G401 (cell line): Measurements from ENCODE around the gene GAN. TPM values are rescaled to one million over a fixed set of nuclear protein-coding genes. Genes with fewer than 3 reads are reported as not detected.
"Not testable (repeated sequence)": the region's sequence is repeated elsewhere in the genome, so short reads cannot be mapped to it uniquely, and the experiment has no call there.

Source experiments
- DNase-seq: peaks from one replicate; pipeline ENCODE4 v3.0.0-alpha.2; 2015; ENCODE audit warnings: low spot score
- in situ Hi-C: cut with HindIII; loops from 2 replicates; pipeline ENCODE4 v1.10.0; 2016; ENCODE audit warnings: low sequenced_read_pairs, mixed read lengths
- total RNA-seq: library from RNA; depleted of rRNA; stranded (reverse); fragments of >200 nt; shearing (Covaris generic); gene quantifications from 2 replicates; pipeline ENCODE4 v1.2.3, GENCODE V29; 2014

Gene GAN
- total RNA-seq, 1 experiment from 2014 or later, result 5.1 TPM

- in situ Hi-C loops, result loop anchor here (25.0 kb wide), 1 partner anchor 352 kb away; no protein-coding TSS in a partner anchor
- DNase-seq, result no peak
These were observed 70.4 kb downstream of the GAN start for GRCh38 chr16:81385031-81385756.

DNA sequence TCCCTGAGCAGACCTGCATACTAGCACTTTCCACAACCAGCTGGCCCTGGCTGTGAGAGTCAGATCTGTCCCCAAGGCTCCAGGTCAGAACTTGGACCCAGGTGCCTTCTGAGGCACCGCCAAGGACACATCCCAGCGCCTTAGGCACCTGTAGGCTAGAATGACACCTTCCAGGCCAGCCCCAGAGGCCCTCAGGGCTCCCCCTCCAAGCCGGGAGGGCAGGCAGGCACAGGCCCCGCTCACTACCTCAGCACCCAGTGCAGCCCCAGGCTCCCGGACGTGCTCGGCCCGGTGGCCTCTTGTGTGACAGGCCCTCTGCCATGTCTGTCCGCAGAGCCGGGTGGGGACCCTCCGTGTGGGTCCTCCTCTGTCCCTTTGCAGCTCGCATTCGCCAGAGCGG lies 73.6 kb downstream of the GAN start:
- DNase-seq, result no peak
- in situ Hi-C loops, result loop anchor here (25.0 kb wide), 1 partner anchor 349 kb away; no protein-coding TSS in a partner anchor

DNA sequence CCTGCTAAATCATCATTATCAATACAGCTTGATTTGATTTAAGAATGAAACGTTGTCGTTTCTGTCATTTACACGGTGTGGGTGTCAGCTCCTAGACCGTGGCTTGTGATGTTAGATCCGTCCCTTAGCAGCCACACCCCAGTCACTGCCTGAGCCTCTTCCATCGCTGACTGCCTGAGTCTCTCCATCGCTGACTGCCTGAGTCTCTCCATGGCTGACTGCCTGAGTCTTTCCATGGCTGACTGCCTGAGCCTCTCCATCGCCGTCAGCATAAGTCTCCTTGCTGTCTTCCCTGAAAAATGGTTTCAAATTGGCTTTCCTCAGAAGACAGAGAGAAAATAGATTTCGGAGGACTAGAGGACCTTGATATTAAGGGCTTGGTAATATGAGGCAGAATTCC lies 76.1 kb downstream of the GAN start:
- in situ Hi-C loops, result loop anchor here (10.0 to 25.0 kb wide), 2 partner anchors 234 to 346 kb away; no protein-coding TSS in a partner anchor
- DNase-seq, result no peak

DNA sequence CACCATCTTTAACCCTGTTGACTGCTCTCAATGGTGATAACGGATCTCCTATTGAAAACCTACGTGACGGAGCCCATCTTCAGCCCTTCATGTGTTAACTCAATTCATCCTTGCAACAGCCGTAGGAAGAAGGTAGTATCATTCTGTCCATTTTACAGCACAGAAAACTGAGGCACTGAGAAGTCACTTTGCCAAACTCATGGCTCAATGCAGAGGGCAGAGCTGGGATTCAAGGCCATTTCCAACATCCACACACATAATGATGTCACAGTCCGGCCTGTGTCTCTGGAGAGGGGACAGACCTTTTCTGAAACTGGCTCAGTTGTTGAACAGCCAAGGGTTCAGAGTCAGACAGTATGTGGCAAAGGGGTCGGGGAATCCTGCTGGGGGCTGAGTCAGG lies 77.2 kb downstream of the GAN start:
- no peak for DNase-seq
- in situ Hi-C loops, result loop anchor here (10.0 to 25.0 kb wide), 2 partner anchors 233 to 345 kb away; no protein-coding TSS in a partner anchor

DNA sequence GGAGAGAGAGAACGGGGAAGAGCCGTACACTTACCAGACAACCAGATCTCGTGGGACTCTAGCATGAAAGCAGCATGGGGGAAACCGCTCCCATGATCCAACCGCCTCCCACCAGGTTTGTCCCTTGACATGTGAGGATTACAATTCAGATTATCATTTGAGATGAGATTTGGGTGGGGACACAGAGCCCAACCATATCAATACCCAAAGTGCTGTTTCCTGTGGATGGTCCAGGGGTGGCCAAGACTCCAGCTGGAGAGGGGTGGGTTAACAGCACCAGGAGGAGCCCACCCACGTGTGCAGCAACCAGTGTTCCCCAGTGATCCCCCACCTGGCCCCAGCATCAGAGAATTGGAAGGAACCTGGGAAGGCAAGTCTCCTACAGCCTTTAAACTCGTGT lies 79.7 kb downstream of the GAN start:
- in situ Hi-C loops, result loop anchor here (10.0 to 25.0 kb wide), 2 partner anchors 230 to 343 kb away; no protein-coding TSS in a partner anchor
- no peak for DNase-seq

DNA sequence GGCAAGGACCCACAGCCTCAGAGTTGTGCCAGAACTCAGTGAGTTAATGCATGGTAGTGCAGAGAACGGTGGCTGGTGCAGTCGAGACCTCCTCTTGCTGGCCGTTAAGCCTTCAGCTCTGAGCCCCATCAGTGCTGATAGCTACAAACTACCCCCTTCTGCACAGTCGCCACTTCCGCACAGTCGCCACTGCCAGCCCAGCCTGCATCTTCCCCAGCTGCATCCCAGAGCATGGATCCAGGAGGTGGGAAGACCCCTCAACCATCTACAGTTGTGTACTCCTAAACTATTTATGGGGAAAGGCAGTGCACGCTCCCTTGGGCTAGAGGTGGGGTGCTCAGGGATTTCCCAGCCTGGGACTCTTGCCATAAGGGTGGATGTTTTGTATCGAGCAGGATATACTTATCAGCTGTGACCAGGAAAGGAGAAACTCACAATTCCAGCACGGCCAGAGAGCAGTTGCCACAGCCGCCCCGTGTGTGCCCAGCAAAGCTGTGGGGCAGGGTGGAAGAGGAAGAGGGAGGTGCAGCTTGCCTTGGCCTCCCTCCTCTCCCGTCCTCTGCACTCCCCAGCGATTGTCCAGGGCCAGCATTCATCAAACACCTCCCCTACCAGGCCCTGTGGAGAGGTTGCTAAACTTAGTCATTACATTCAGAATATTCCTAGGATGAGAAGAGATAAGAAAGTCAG lies 80.3 kb downstream of the GAN start:
- in situ Hi-C loops, result loop anchor here (10.0 to 25.0 kb wide), 2 partner anchors 230 to 342 kb away; no protein-coding TSS in a partner anchor
- DNase-seq, result no peak

- DNase-seq, result no peak
- in situ Hi-C loops, result loop anchor here (10.0 to 25.0 kb wide), 2 partner anchors 228 to 340 kb away; no protein-coding TSS in a partner anchor
These were observed 82.5 kb downstream of the GAN start for GRCh38 chr16:81397058-81397878.

DNA sequence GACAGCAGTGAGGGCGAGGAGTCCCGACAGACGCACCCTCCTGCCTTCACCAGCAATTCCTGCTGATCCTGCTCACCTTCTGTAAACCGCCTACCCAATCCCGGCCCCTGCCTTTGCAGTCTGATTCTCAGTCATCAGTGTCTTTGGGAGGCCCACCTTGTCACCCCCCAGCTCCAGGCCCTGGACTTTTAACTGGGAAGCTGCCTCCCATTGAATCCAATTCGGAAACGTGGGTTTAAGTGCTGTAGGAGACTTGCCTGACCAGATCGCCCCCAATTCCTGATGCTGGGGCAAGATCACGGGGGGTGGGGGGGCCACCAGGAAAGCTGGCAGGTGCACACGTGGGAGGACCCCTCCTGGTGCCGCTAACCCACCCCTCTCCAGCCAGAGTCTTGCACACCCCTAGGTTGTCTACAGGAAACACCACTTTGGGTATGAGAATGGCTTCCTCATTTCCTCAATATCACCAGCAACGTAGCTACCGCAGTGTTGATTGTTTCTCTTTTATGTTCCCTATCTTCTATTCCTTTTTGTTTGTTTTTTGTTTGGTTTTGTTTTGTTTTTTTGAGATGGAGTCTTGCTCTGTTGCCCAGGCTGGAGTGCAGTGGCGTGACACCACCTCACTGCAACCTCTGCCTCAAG lies 83.2 kb downstream of the GAN start:
- DNase-seq, result no peak
- in situ Hi-C loops, result loop anchor here (10.0 to 25.0 kb wide), 2 partner anchors 227 to 339 kb away; no protein-coding TSS in a partner anchor

GRCh38 chr16:81399909-81400308 lies 85.1 kb downstream of the GAN start:
- in situ Hi-C loops, result loop anchor here (10.0 to 25.0 kb wide), 2 partner anchors 225 to 337 kb away; no protein-coding TSS in a partner anchor
- DNase-seq, result no peak

- in situ Hi-C loops, result no loop called here
- DNase-seq, result no peak
These were observed 86.5 kb downstream of the GAN start for GRCh38 chr16:81401035-81401950.

GRCh38 chr16:81403208-81403600 lies 88.4 kb downstream of the GAN start:
- in situ Hi-C loops, result no loop called here
- no peak for DNase-seq

GRCh38 chr16:81403601-81404391 lies 89.0 kb downstream of the GAN start:
- DNase-seq, result peak; percentile 73
- in situ Hi-C loops, result no loop called here

- in situ Hi-C loops, DNase-seq: not testable (repeated sequence)
These were observed 90.2 kb downstream of the GAN start for GRCh38 chr16:81405002-81405401.

- DNase-seq, result peak; percentile 21
- in situ Hi-C loops, result no loop called here
These were observed 90.9 kb downstream of the GAN start for GRCh38 chr16:81405702-81406113.

DNA sequence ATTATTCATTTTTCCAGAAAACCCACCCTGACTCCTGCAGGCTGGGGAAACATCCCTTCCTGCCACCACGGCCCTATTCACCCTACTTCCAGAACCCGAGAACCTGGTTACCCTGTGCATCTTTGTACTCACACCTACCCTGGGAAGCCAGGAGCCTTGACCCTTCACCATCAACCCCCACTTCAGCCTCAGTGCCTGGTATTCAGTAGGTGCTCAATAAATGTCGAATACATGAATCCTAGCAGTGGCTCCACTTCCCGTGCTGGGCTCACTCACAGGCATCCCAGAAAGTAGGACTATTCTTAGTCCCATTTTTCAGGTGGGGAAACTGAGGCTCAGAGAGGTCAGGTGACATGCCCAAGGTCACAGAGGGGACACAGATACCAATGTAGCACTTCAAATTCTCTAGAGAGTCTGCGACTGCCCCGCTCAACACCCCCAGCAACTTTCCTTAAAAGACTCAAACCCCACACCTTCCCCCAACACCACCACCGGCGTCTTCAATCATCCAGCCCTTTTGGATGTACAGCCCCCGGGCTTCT lies 93.7 kb downstream of the GAN start:
- in situ Hi-C loops, result no loop called here
- no peak for DNase-seq

DNA sequence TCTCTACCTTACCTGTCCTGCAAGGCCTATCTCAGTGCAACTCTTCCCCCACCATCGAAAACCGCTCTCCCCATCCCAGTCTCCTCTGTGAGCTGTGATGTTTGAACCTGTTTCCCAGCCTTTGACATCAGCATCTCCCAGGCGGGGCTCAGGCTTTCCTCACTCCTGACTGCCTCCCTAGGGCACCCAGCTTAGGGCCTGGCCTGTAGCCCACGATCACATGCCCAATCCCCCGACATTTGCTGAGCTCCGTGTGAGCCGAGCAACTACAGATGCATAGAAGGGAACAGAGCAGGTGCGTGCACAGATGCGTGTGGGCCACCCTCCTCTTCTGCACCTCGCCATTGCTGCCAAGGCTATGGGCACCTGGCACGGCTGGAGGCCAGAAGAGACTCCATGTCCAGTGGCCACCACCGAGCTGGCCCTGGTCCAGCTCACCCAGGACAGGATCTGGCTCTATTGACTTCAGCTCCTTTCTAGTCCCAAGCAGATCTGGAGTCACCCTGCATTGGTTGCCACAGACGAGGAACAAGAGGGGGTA lies 94.3 kb downstream of the GAN start:
- in situ Hi-C loops, result no loop called here

More for the DNA sequence above, 94.3 kb downstream of the GAN start:
- DNase-seq, result no peak
